Spleen (tissue), 7 donors: ENCODE data around the gene MYO5A.
"Not testable (repeated sequence)": the region's sequence is repeated elsewhere in the genome, so short reads cannot be mapped to it uniquely, and the experiment has no call there.

Experiments
- CTCF ChIP-seq, 11 experiments: fragments of 200-600 bp in 7 of 11; fragments of 450-650 bp in 4 of 11; sonication (generic) in 4 of 11; IDR thresholded peaks in 8 of 11; conservative IDR thresholded peaks in 3 of 11; 1 replicate in 7 of 11; 2 replicates in 4 of 11; pipeline versions ENCODE4 v1.4.0 to v1.8.0; 2016 to 2021; ENCODE audit warnings: antibody characterized with exemption in 11 of 11, inconsistent platforms in 4 of 11, mild to moderate bottlenecking in 1 of 11
- POLR2A ChIP-seq, 3 donors: fragments of 450-650 bp; IDR thresholded peaks; one replicate each; pipeline ENCODE4 v1.5.1; 2017; ENCODE audit warnings: antibody characterized with exemption in 3 of 3, mild to moderate bottlenecking in 1 of 3
- POLR2AphosphoS5 ChIP-seq, 3 donors: sonication (generic); formaldehyde crosslinking; IDR thresholded peaks; one replicate each; pipeline ENCODE4 v1.5.1; 2017; ENCODE audit warnings: antibody characterized with exemption in 3 of 3
- donor health status: DM: no; HTN: no; CAD: no; lungs with moderate emphysema.
- donor health status: DM: no; HTN: no; CAD: no.
- donor health status: DM: no; HTN: no; CAD: no.

GRCh38 chr15:52551186-52551585 lies 22.5 kb upstream of the MYO5A start:
- TF ChIP-seq CTCF (IDR thresholded peaks at IDR 0.05 in 8 of 11, conservative IDR thresholded peaks at IDR 0.05 in 3 of 11); POLR2AphosphoS5 (IDR thresholded peaks at IDR 0.05); POLR2A (IDR thresholded peaks at IDR 0.05): not testable (repeated sequence)
